ENCODE measurements around the gene PTP4A1.

GRCh38 chr6:63529498-63529897 is 42.8 kb upstream of the PTP4A1 start:
- no peak for TF ChIP-seq CTCF (IDR thresholded peaks at IDR 0.05)
- no peak for TF ChIP-seq POLR2A (IDR thresholded peaks at IDR 0.05)
- TF ChIP-seq EP300 (IDR thresholded peaks at IDR 0.05), result no peak
